ENCODE results near the gene PMM1.
"Not testable (repeated sequence)": the region's sequence is repeated elsewhere in the genome, so short reads cannot be mapped to it uniquely, and the experiment has no call there.

PMM1 gene

GRCh38 chr22:41562461-41562860 is 27.2 kb downstream of the PMM1 start:
- no peak for DNase-seq

GRCh38 chr22:41561788-41562187 is 27.9 kb downstream of the PMM1 start:
- no peak for DNase-seq

- no peak for DNase-seq
Observed at GRCh38 chr22:41561335-41561734, 28.3 kb downstream of the PMM1 start.

GRCh38 chr22:41560095-41560471 is 29.6 kb downstream of the PMM1 start:
- DNase-seq = no peak

- not testable (repeated sequence) for DNase-seq
Observed at GRCh38 chr22:41558241-41558630, 31.4 kb downstream of the PMM1 start.

- no peak for DNase-seq
Observed at GRCh38 chr22:41557401-41558240, 32.0 kb downstream of the PMM1 start.

GRCh38 chr22:41556561-41556960 is 33.1 kb downstream of the PMM1 start:
- no peak for DNase-seq

GRCh38 chr22:41555325-41555982 is 34.2 kb downstream of the PMM1 start:
- DNase-seq = no peak

GRCh38 chr22:41551877-41552582 is 37.6 kb downstream of the PMM1 start:
- no peak for DNase-seq

GRCh38 chr22:41550952-41551491 is 38.6 kb downstream of the PMM1 start:
- DNase-seq = no peak

- DNase-seq = no peak
Observed at GRCh38 chr22:41548830-41549211, 40.8 kb downstream of the PMM1 start.

- no peak for DNase-seq
Observed at GRCh38 chr22:41544671-41545476, 44.8 kb downstream of the PMM1 start.

- peak; percentile 67 for DNase-seq
Observed at GRCh38 chr22:41543854-41544670, 45.6 kb downstream of the PMM1 start, which contains the start of gene POLR3H. Gene POLR3H, minus strand, starts transcription at chr22:41544470. Its CDS starts 369 bp downstream, at chr22:41544101.

GRCh38 chr22:41542224-41542623 is 47.4 kb downstream of the PMM1 start:
- DNase-seq = no peak

- DNase-seq = no peak
Observed at GRCh38 chr22:41541484-41541883, 48.2 kb downstream of the PMM1 start.

GRCh38 chr22:41540365-41540764 is 49.3 kb downstream of the PMM1 start:
- no peak for DNase-seq

- DNase-seq = no peak
Observed at GRCh38 chr22:41540006-41540315, 49.7 kb downstream of the PMM1 start.

GRCh38 chr22:41539146-41540005 is 50.3 kb downstream of the PMM1 start:
- DNase-seq = no peak

- DNase-seq = no peak
Observed at GRCh38 chr22:41538583-41538982, 51.1 kb downstream of the PMM1 start.

GRCh38 chr22:41537203-41537602 is 52.4 kb downstream of the PMM1 start:
- DNase-seq = no peak

GRCh38 chr22:41535244-41535643 is 54.4 kb downstream of the PMM1 start:
- DNase-seq = no peak

Measured in DMS79 treated with DMSO at 0.1 percent for 48 hours (cell line).